ENCODE results near the gene SND1. TPM values are rescaled to one million over a fixed set of nuclear protein-coding genes. Genes with fewer than 3 reads are reported as not detected.
A peak's percentile ranks its signal among the peaks of the same experiment; 100 is the strongest.

SND1 gene
- total RNA-seq, 1 experiment from 2014 or later: 104 TPM

DNA sequence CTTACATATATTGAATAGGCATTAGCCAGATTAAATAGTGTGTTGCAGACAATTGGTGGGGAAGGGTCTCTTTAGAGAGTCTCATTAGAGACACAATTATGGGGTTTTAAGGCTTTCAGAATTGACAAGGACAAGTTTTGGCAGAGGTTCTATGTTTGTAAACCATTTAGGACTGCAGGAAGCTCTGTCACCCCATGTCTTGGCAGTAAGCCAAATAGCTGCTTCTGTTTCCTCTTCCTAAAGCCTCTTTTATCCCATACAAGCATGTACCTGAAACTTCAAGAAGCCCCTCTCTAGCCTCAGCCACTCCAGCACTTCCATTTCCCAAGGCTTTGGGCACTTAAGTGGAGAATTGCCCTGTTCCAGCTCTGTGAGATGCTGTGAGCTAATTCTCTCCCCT lies 401.0 kb downstream of the SND1 start:
- DNase-seq: peak; percentile 69
- no peak overlapping the region for H2AFZ ChIP-seq (ENCODE audit: low read length)
- H3K9me2 ChIP-seq (replicated peaks; ENCODE audit: insufficient read depth, low read length): no peaks in the 10 kb centered on the region
- no peaks in the 10 kb centered on the region for H4K20me1 ChIP-seq (ENCODE audit: insufficient read depth, low read depth, low read length)
- no peak overlapping the region for H3K4me3 ChIP-seq (ENCODE audit: low read length)
- H3K79me2 ChIP-seq (ENCODE audit: low read length): 0 out of 2 replicates have a peak, but pooled peaks cover 9% of the 10 kb centered on the region
- H3K4me2 ChIP-seq (ENCODE audit: low read depth, low read length, poor library complexity, severe bottlenecking): peak overlapping the region; percentile 16
- H3K27ac ChIP-seq (ENCODE audit: low read length): peak overlapping the region; percentile 37
- no peaks in the 10 kb centered on the region for H3K36me3 ChIP-seq (ENCODE audit: insufficient read depth, low read length)
- H3K27me3 ChIP-seq (ENCODE audit: low read length): no peaks in the 10 kb centered on the region
- peaks cover 35% of the 10 kb centered on the region for H3K4me1 ChIP-seq (ENCODE audit: low read length)
- no peaks in the 10 kb centered on the region for H3K9me3 ChIP-seq (ENCODE audit: low read length)
- no peak overlapping the region for H3K9ac ChIP-seq (ENCODE audit: low read length)

DNA sequence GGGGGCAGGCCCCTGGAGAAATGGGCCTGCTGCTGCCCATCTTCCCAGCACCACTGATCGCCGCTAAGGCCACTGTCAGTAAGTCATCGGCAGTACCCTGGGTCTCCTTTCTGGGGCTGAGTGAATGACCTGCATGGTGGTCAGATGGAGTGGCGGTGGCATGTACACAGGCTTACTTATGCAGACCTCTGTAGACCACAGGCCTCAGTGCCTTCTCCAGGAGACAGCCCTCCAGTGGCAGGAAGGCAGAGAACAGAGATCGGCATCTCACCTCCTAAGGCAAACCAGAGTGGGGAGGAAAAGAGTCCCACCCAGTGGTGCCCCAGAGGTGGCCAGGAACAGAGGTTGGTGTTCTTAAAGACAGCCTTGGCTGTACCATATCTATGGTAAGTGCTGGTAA lies 402.0 kb downstream of the SND1 start:
- Histone ChIP-seq H3K36me3 (ENCODE audit: insufficient read depth, low read length) (no peaks in the 10 kb centered on the region), H3K9me3 (ENCODE audit: low read length) (no peaks in the 10 kb centered on the region), H3K9ac (ENCODE audit: low read length) (no peak overlapping the region), H3K27ac (ENCODE audit: low read length) (no peak overlapping the region), H2AFZ (ENCODE audit: low read length) (no peak overlapping the region), H3K9me2 (replicated peaks; ENCODE audit: insufficient read depth, low read length) (no peaks in the 10 kb centered on the region), H3K79me2 (ENCODE audit: low read length) (0 out of 2 replicates have a peak, but pooled peaks cover 9% of the 10 kb centered on the region), H3K4me2 (ENCODE audit: low read depth, low read length, poor library complexity, severe bottlenecking) (no peak overlapping the region), H4K20me1 (ENCODE audit: insufficient read depth, low read depth, low read length) (no peaks in the 10 kb centered on the region), H3K4me1 (ENCODE audit: low read length) (peaks cover 35% of the 10 kb centered on the region), H3K4me3 (ENCODE audit: low read length) (no peak overlapping the region), H3K27me3 (ENCODE audit: low read length) (no peaks in the 10 kb centered on the region)
- DNase-seq: no peak

DNA sequence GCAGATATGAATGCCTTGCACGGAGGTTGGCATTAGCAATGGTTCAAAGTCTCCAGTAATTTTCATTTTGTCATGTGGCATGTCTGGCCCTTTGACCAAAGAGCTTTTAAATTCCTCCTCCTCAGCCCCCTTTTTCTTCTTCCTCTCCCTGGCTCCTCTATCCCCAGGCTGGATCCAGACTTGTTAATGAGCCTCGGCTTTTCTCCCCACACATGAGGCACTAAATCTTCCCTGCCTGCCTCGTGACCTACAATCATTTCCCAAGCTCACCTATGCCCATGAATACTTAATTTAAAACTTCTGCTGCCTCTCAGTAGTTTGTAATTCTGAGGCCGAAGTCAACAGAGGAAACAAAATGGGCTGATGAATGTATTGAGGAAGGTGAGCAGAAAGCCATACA lies 402.5 kb downstream of the SND1 start:
- Histone ChIP-seq H4K20me1 (ENCODE audit: insufficient read depth, low read depth, low read length) (no peaks in the 10 kb centered on the region), H3K79me2 (ENCODE audit: low read length) (0 out of 2 replicates have a peak, but pooled peaks cover 9% of the 10 kb centered on the region), H2AFZ (ENCODE audit: low read length) (no peak overlapping the region), H3K9me3 (ENCODE audit: low read length) (no peaks in the 10 kb centered on the region), H3K9ac (ENCODE audit: low read length) (no peak overlapping the region), H3K4me1 (ENCODE audit: low read length) (peaks cover 35% of the 10 kb centered on the region), H3K9me2 (replicated peaks; ENCODE audit: insufficient read depth, low read length) (no peaks in the 10 kb centered on the region), H3K27me3 (ENCODE audit: low read length) (no peaks in the 10 kb centered on the region), H3K36me3 (ENCODE audit: insufficient read depth, low read length) (no peaks in the 10 kb centered on the region), H3K4me2 (ENCODE audit: low read depth, low read length, poor library complexity, severe bottlenecking) (no peak overlapping the region), H3K27ac (ENCODE audit: low read length) (no peak overlapping the region), H3K4me3 (ENCODE audit: low read length) (no peak overlapping the region)
- DNase-seq: no peak

DNA sequence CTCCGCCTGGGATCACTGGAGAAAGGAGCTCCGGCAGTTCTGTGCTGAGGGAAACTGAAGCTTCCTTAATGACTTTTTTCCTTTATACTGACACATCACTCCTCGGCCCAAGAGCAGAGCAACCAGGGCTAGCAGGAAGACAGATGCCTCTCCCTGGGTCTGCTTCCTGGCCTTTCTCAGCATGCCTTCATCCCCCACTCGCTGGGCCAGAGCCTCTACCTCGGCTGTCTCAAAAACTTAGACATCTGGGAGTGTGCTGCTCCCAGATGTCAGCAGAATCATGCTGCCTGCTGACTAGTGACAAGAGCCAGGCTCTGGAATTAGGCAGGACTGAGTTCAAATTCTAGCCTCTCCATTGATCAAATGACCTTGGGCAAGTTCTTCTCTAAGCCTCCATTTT lies 403.6 kb downstream of the SND1 start:
- Histone ChIP-seq H3K4me3 (ENCODE audit: low read length) (no peak overlapping the region), H4K20me1 (ENCODE audit: insufficient read depth, low read depth, low read length) (no peaks in the 10 kb centered on the region), H3K4me1 (ENCODE audit: low read length) (peaks cover 26% of the 10 kb centered on the region), H3K27me3 (ENCODE audit: low read length) (no peaks in the 10 kb centered on the region), H3K36me3 (ENCODE audit: insufficient read depth, low read length) (no peaks in the 10 kb centered on the region), H3K79me2 (ENCODE audit: low read length) (0 out of 2 replicates have a peak, but pooled peaks cover 9% of the 10 kb centered on the region), H3K9ac (ENCODE audit: low read length) (no peak overlapping the region), H3K9me2 (replicated peaks; ENCODE audit: insufficient read depth, low read length) (no peaks in the 10 kb centered on the region), H3K27ac (ENCODE audit: low read length) (no peak overlapping the region), H3K9me3 (ENCODE audit: low read length) (no peaks in the 10 kb centered on the region), H2AFZ (ENCODE audit: low read length) (no peak overlapping the region), H3K4me2 (ENCODE audit: low read depth, low read length, poor library complexity, severe bottlenecking) (no peak overlapping the region)
- no peak for DNase-seq

DNA sequence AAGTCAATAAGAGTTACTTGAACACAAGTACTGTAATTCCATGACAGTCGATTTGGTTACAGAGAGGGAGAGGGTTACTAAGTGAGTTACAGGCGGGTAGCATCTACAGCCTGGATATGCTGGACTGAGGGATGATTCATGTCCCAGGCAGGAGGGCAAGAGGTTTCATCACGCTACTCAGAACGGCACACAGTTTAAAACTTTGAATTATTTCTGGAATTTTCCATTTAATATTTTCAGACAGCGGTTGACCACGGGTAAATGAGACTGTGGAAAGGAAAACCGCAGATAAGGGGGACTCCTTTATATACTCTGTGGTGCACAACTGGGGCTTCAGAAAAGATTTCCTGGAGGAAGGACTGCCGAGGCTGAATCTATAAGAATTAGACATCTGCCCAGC lies 404.9 kb downstream of the SND1 start:
- no peak for DNase-seq
- H3K79me2 ChIP-seq (ENCODE audit: low read length): 0 out of 2 replicates have a peak, but pooled peaks cover 4% of the 10 kb centered on the region
- H3K9me2 ChIP-seq (replicated peaks; ENCODE audit: insufficient read depth, low read length): no peaks in the 10 kb centered on the region
- no peaks in the 10 kb centered on the region for H4K20me1 ChIP-seq (ENCODE audit: insufficient read depth, low read depth, low read length)
- no peak overlapping the region for H2AFZ ChIP-seq (ENCODE audit: low read length)
- H3K4me2 ChIP-seq (ENCODE audit: low read depth, low read length, poor library complexity, severe bottlenecking): no peak overlapping the region
- H3K4me1 ChIP-seq (ENCODE audit: low read length): peaks cover 14% of the 10 kb centered on the region
- no peaks in the 10 kb centered on the region for H3K27me3 ChIP-seq (ENCODE audit: low read length)
- H3K9me3 ChIP-seq (ENCODE audit: low read length): no peaks in the 10 kb centered on the region
- H3K36me3 ChIP-seq (ENCODE audit: insufficient read depth, low read length): no peaks in the 10 kb centered on the region
- H3K27ac ChIP-seq (ENCODE audit: low read length): no peak overlapping the region
- no peak overlapping the region for H3K9ac ChIP-seq (ENCODE audit: low read length)
- no peak overlapping the region for H3K4me3 ChIP-seq (ENCODE audit: low read length)

DNA sequence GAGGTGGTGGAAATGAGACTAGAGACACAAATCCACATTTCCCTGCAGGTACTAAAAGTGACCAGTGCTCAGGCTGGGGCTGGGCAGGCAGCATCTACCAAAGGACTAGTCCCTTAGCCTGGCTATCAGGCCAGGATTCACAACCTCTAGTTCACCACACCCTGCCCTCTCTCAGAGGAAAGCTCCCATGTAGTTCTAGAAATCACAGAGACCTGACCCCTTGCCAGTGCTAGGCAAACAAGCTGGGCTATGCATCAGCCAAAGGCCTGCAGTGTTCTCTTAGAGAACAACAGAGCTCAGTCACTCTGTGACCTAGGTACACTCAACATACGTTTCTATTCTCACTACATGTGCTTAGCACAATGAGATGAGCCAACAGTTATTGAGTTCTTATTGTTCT lies 405.9 kb downstream of the SND1 start:
- no peak overlapping the region for H3K4me2 ChIP-seq (ENCODE audit: low read depth, low read length, poor library complexity, severe bottlenecking)
- no peak overlapping the region for H2AFZ ChIP-seq (ENCODE audit: low read length)
- no peaks in the 10 kb centered on the region for H4K20me1 ChIP-seq (ENCODE audit: insufficient read depth, low read depth, low read length)
- no peaks in the 10 kb centered on the region for H3K9me3 ChIP-seq (ENCODE audit: low read length)
- no peaks in the 10 kb centered on the region for H3K36me3 ChIP-seq (ENCODE audit: insufficient read depth, low read length)
- H3K4me1 ChIP-seq (ENCODE audit: low read length): peaks cover 4% of the 10 kb centered on the region
- no peak overlapping the region for H3K27ac ChIP-seq (ENCODE audit: low read length)
- no peaks in the 10 kb centered on the region for H3K79me2 ChIP-seq (ENCODE audit: low read length)
- DNase-seq: no peak
- H3K4me3 ChIP-seq (ENCODE audit: low read length): no peak overlapping the region
- H3K9ac ChIP-seq (ENCODE audit: low read length): no peak overlapping the region
- no peaks in the 10 kb centered on the region for H3K9me2 ChIP-seq (replicated peaks; ENCODE audit: insufficient read depth, low read length)
- H3K27me3 ChIP-seq (ENCODE audit: low read length): no peaks in the 10 kb centered on the region

DNA sequence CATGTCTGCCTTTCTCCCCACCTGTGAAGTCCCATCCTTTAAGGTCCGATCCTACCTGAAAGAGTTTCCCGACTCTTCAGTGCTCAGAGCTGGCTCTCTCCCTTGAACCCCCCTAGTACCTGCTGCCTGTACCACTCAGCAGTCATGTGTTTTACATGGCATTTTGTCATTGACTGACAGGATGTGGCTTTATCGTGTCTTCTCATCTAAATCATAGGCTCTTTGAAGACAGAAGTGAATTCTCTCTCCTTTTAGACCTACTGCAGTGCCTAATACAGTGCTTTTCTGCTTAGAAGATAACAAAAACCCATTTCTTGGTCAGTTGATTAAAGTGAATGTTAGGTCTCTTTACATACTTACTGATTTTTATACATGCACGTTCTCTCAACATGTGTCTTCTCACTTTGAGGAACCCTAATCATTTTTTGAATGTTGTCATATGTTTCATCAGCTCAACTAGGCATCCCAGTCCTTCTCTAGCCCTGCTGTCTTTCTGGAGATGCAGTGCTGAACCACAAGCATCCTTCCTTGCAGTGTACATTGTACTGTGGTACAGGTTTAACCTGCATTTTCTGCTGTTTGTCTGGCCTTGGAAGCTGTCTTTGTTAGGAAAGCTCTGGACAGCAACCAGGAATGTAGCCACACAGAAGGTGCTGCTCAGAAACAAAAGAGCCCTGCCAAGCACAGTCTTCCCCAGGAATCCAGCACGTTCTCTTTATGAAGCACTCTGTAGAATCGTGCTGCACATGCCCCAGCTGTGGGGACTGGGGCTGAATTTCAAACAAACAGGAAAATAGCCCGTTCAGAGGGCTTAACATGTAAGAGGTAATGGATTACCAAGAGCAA lies 407.4 kb downstream of the SND1 start:
- H2AFZ ChIP-seq (ENCODE audit: low read length): no peak overlapping the region
- H3K27ac ChIP-seq (ENCODE audit: low read length): no peak overlapping the region
- no peaks in the 10 kb centered on the region for H4K20me1 ChIP-seq (ENCODE audit: insufficient read depth, low read depth, low read length)
- no peaks in the 10 kb centered on the region for H3K9me3 ChIP-seq (ENCODE audit: low read length)
- H3K9ac ChIP-seq (ENCODE audit: low read length): no peak overlapping the region
- H3K79me2 ChIP-seq (ENCODE audit: low read length): no peaks in the 10 kb centered on the region
- no peak overlapping the region for H3K4me2 ChIP-seq (ENCODE audit: low read depth, low read length, poor library complexity, severe bottlenecking)
- no peaks in the 10 kb centered on the region for H3K36me3 ChIP-seq (ENCODE audit: insufficient read depth, low read length)
- DNase-seq: no peak
- no peak overlapping the region for H3K4me3 ChIP-seq (ENCODE audit: low read length)
- H3K27me3 ChIP-seq (ENCODE audit: low read length): no peaks in the 10 kb centered on the region
- H3K4me1 ChIP-seq (ENCODE audit: low read length): no peaks in the 10 kb centered on the region
- H3K9me2 ChIP-seq (replicated peaks; ENCODE audit: insufficient read depth, low read length): no peaks in the 10 kb centered on the region

DNA sequence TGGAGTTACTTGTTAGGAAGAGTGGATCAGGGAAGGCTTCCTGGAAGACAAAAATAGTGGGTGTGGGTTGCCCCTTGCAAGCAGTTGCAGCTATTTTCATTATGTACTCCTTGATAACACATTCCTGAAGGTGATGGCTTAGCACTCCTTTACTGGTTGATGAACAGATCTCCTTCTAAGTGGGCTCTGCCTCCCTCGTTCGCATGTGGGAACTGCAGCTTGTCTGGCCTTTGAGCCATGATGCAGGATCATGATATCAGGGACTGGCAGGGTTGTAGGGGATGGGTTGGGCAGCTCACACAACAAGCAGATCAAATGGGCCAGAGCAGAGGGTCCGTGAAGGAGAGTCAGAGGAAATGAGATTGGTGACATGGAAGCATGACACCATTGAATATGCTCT lies 408.0 kb downstream of the SND1 start:
- Histone ChIP-seq H3K9me3 (ENCODE audit: low read length) (no peaks in the 10 kb centered on the region), H3K79me2 (ENCODE audit: low read length) (no peaks in the 10 kb centered on the region), H4K20me1 (ENCODE audit: insufficient read depth, low read depth, low read length) (no peaks in the 10 kb centered on the region), H3K27me3 (ENCODE audit: low read length) (no peaks in the 10 kb centered on the region), H3K4me1 (ENCODE audit: low read length) (no peaks in the 10 kb centered on the region), H3K4me3 (ENCODE audit: low read length) (no peak overlapping the region), H3K4me2 (ENCODE audit: low read depth, low read length, poor library complexity, severe bottlenecking) (no peak overlapping the region), H3K9ac (ENCODE audit: low read length) (no peak overlapping the region), H3K9me2 (replicated peaks; ENCODE audit: insufficient read depth, low read length) (no peaks in the 10 kb centered on the region), H3K27ac (ENCODE audit: low read length) (no peak overlapping the region), H2AFZ (ENCODE audit: low read length) (no peak overlapping the region), H3K36me3 (ENCODE audit: insufficient read depth, low read length) (no peaks in the 10 kb centered on the region)
- no peak for DNase-seq
